Fibroblast of gingiva (primary cell): ENCODE measurements around the gene WNT10A.

ENCODE experiments used
- DNase-seq: peaks from one replicate; pipeline ENCODE4 v3.0.0-alpha.2; 2011; ENCODE audit warnings: low read depth

WNT10A gene

GRCh38 chr2:218877331-218877730 lies 3.3 kb upstream of the WNT10A start:
- no peak for DNase-seq

GRCh38 chr2:218877891-218878290 lies 2.8 kb upstream of the WNT10A start:
- DNase-seq = no peak

GRCh38 chr2:218878486-218878885 lies 2.2 kb upstream of the WNT10A start:
- no peak for DNase-seq

- no peak for DNase-seq
These were observed 1.5 kb upstream of the WNT10A start for GRCh38 chr2:218878926-218879761.

- DNase-seq = no peak
These were observed 913 bp upstream of the WNT10A start for GRCh38 chr2:218879776-218880101.

GRCh38 chr2:218880859-218881594 lies 375 bp downstream of the WNT10A start:
- DNase-seq = no peak

GRCh38 chr2:218881744-218882460 lies 1.2 kb downstream of the WNT10A start:
- DNase-seq = no peak

- DNase-seq = no peak
These were observed 1.8 kb downstream of the WNT10A start for GRCh38 chr2:218882461-218882816.

- DNase-seq = no peak
These were observed 2.3 kb downstream of the WNT10A start for GRCh38 chr2:218882866-218883366.

- no peak for DNase-seq
These were observed 3.1 kb downstream of the WNT10A start for GRCh38 chr2:218883491-218884490.

- no peak for DNase-seq
These were observed 3.9 kb downstream of the WNT10A start for GRCh38 chr2:218884519-218884918.

- DNase-seq = no peak
These were observed 5.6 kb downstream of the WNT10A start for GRCh38 chr2:218885981-218886947.

GRCh38 chr2:218887079-218887478 lies 6.4 kb downstream of the WNT10A start:
- DNase-seq = no peak

- no peak for DNase-seq
These were observed 7.7 kb downstream of the WNT10A start for GRCh38 chr2:218888341-218888740.

GRCh38 chr2:218889937-218890336 lies 9.3 kb downstream of the WNT10A start:
- no peak for DNase-seq

- no peak for DNase-seq
These were observed 9.7 kb downstream of the WNT10A start for GRCh38 chr2:218890369-218890768.

- DNase-seq = no peak
These were observed 10.9 kb downstream of the WNT10A start for GRCh38 chr2:218891275-218892135.

- no peak for DNase-seq
These were observed 12.2 kb downstream of the WNT10A start for GRCh38 chr2:218892693-218893348.
